Lung (tissue), 12 donors: Measurements from ENCODE around the gene RAC3. TPM values are rescaled to one million over a fixed set of nuclear protein-coding genes. Genes with fewer than 3 reads are reported as not detected.

Experiments used
- ATAC-seq: fragments of 200-7000 bp; cut with Tn5 transposase; one replicate; pipeline ENCODE4 v1.9.1; 2020; ENCODE audit warnings: moderate number of reproducible peaks; ENCODE audit not compliant: insufficient read depth, low FRiP score
- DNase-seq, 3 donors: peaks; one replicate each; pipeline ENCODE4 v3.0.0-alpha.2; 2013 to 2017
- H3K27ac ChIP-seq, 2 donors: one replicate each; pipeline ENCODE4 v1.5.1; 2013; ENCODE audit warnings: mild to moderate bottlenecking in 2 of 2, moderate library complexity in 2 of 2, control low read depth in 1 of 2, inconsistent platforms in 1 of 2, low read depth in 1 of 2, low read length in 1 of 2
- H3K27me3 ChIP-seq, 3 donors: one replicate each; pipeline ENCODE4 v1.5.1; 2013; ENCODE audit warnings: low read length in 2 of 3; ENCODE audit not compliant: control insufficient read depth in 3 of 3, insufficient read depth in 3 of 3
- H3K36me3 ChIP-seq, 4 donors: one replicate each; pipeline ENCODE4 v1.5.1; 2013; ENCODE audit warnings: low read length in 4 of 4, mild to moderate bottlenecking in 1 of 4, moderate library complexity in 1 of 4; ENCODE audit not compliant: control insufficient read depth in 4 of 4, insufficient read depth in 4 of 4
- H3K4me1 ChIP-seq, 5 donors: one replicate each; pipeline ENCODE4 v1.5.1; 2013; ENCODE audit warnings: low read length in 5 of 5, mild to moderate bottlenecking in 2 of 5, moderate library complexity in 1 of 5; ENCODE audit not compliant: control insufficient read depth in 5 of 5, insufficient read depth in 5 of 5
- H3K4me3 ChIP-seq: one replicate; pipeline ENCODE4 v1.5.1; 2013; ENCODE audit warnings: mild to moderate bottlenecking, control low read depth, moderate library complexity
- H3K9ac ChIP-seq, 2 donors: one replicate each; pipeline ENCODE4 v1.5.1; 2013; ENCODE audit warnings: low read length in 2 of 2, control low read depth in 1 of 2; ENCODE audit not compliant: insufficient read depth in 1 of 2
- H3K9me3 ChIP-seq, 4 donors: one replicate each; pipeline ENCODE4 v1.5.1; 2013; ENCODE audit warnings: low read length in 3 of 4, mild to moderate bottlenecking in 1 of 4, moderate library complexity in 1 of 4; ENCODE audit not compliant: control insufficient read depth in 4 of 4, insufficient read depth in 3 of 4
- WGBS, 2 donors: extraction: QIAGEN DNeasy Blood & Tissue Kit; methylation state at CpG; one replicate each; pipeline ENCODE4 v1.1.7; 2013; 5-methylcytosine and 5-hydroxymethylcytosine counted together
- polyA plus RNA-seq, 2 donors: library from polyadenylated mRNA; stranded (reverse); fragments of 200-250 nt; gene quantifications; one replicate each; pipeline ENCODE4 v1.2.1, GENCODE V29; 2013
- total RNA-seq, 2 donors: library from RNA; depleted of rRNA in 1 of 2; stranded (reverse); fragments of >200 nt in 1 of 2; gene quantifications; one replicate each; pipeline ENCODE4 v1.2.1, GENCODE V29; 2014 to 2021
- TF ChIP-seq, protein P1 (sequence below): IDR thresholded peaks from 2 replicates; pipeline ENCODE4 v1.5.1; 2012; ENCODE audit warnings: mild to moderate bottlenecking; ENCODE audit errors: control extremely low read depth, extremely low read depth
- donor health status: control.
- donor health status: control.
- donor health status: Bipolar disorder and iron deficiency.
- donor health status: healthy.
- donor health status: DM: yes; HTN: yes; CAD: no.

Gene RAC3
- total and polyA plus RNA-seq, 4 donors = 6.0 to 8.3 (median 8.1) TPM

DNA sequence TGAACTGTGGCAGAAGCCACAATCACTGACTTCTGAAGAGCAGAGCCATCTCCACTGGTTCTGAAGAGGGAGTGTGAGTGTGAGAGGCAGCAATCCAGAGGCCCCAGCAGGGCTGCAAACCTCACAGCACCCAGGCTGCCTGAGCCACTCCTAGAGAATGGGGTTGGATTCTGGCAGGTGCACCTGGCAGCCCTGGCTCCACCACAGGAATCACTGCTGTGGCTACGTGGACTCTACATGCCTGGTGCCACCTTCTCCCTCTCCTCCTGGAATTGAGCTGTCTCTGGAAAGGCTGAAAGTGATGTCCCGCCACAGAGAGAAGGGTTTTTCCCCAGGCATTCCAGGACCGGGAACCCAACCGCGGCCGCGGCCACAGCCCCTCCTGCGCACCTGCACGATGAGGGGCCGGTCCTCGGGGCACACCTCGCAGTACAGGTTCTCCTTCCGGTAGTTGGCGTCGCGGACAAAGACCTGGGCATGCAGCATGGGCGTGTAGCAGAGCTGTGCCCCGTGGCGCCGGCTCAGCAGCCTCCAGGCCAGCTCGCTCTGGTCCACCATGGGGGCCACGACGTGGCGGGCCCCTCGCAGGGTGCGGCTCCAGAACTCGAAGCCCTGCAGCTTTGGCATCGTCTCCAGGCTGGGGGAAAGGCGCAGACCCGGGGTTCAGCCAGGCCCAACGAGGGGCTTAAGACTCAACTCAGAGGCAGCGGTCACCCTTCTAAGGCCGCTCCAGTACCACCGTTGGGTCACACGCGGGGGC, 33.1 kb downstream of the RAC3 start:
- TF ChIP-seq, protein P1, sequence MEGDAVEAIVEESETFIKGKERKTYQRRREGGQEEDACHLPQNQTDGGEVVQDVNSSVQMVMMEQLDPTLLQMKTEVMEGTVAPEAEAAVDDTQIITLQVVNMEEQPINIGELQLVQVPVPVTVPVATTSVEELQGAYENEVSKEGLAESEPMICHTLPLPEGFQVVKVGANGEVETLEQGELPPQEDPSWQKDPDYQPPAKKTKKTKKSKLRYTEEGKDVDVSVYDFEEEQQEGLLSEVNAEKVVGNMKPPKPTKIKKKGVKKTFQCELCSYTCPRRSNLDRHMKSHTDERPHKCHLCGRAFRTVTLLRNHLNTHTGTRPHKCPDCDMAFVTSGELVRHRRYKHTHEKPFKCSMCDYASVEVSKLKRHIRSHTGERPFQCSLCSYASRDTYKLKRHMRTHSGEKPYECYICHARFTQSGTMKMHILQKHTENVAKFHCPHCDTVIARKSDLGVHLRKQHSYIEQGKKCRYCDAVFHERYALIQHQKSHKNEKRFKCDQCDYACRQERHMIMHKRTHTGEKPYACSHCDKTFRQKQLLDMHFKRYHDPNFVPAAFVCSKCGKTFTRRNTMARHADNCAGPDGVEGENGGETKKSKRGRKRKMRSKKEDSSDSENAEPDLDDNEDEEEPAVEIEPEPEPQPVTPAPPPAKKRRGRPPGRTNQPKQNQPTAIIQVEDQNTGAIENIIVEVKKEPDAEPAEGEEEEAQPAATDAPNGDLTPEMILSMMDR = no peak
- WGBS, 2 donors = 27 to 43% methylated on average over 36 of the region's 36 CpGs
- H3K9me3 ChIP-seq = no peaks in the 10 kb centered on the region
- no peak overlapping the region for H3K9ac ChIP-seq
- peak overlapping the region; percentile 81 for H3K4me3 ChIP-seq
- peaks cover 0 to 19% (median 10%) of the 10 kb centered on the region in 5 donors for H3K4me1 ChIP-seq
- peak overlapping the region in 1 of 2 donors; percentile 28 for H3K27ac ChIP-seq
- ATAC-seq (no peak), DNase-seq (no peak)
- peaks cover 0 to 43% (median 6%) of the 10 kb centered on the region in 4 donors for H3K36me3 ChIP-seq
- H3K27me3 ChIP-seq = no peaks in the 10 kb centered on the region

DNA sequence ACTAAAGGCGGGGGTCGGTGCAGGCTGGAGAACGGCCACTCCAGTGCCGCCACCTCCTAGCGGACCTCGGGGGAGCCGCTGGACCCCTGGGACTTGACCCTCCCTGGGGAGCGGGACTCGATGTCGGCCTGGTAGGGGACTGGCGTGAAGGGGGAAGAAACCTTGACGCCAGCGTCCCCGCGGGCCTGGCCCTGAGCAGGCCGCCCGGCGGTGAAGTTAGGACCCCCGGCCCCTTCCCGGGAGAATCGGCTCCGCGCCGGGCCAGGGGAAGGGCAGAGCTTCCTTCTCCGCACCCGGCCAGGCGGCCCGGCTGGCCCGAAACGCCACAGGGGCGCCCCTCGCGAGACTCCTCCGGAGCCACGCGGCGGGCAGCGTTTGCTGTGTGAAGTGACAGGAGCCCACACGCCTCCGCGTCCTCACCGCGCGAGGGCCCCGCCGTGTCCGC, 33.7 kb downstream of the RAC3 start:
- no peaks in the 10 kb centered on the region for H3K9me3 ChIP-seq
- ATAC-seq = no peak
- TF ChIP-seq, protein P1 = no peak
- no peak overlapping the region for H3K9ac ChIP-seq
- H3K36me3 ChIP-seq = peaks cover 0 to 37% (median 6%) of the 10 kb centered on the region in 4 donors
- no peak for DNase-seq
- peak overlapping the region; percentile 14 to 73 for H3K27ac ChIP-seq
- WGBS, 2 donors = 1 to 3% methylated on average over 41 to 47 of the region's 47 CpGs
- H3K4me3 ChIP-seq = peak overlapping the region; percentile 81
- no peaks in the 10 kb centered on the region for H3K27me3 ChIP-seq
- H3K4me1 ChIP-seq = peaks cover 0 to 19% (median 10%) of the 10 kb centered on the region in 5 donors

DNA sequence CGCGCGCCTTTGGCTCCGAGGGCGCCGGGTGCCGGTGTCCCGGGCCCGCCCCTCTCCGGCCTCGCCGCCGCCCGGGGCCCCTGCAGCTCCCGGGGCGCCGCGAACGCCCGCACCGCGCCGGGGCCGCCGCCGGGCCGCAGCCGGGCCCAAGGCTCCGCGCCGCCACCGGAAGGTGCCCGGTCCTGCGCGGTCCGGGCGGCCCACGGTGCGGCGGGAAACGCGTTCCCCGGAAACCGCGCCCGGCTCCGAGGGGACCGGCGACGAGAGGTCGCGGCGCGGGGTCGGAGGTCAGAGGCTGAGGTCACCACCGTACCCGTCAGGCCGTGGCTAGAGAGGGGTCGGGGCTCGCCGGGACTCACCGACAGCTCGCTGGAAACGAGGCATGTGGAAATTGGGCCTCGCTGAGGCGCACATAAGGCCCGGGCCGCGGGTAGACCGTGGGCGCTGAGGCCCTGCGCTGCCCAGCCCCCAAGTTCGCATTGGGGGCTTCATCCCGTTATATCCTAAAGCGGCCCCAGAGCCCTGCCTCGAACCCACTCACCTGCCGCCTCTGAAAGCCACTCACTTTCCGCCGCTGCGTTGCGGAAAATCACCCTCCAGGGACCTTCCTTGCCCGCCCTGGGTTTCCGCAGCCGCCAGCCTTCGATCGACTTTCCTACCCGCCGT, 34.3 kb downstream of the RAC3 start, which contains the start of gene DUS1L:
TSS of gene DUS1L (minus strand) at position 167 of the 666 bp plus-strand sequence. CDS start 745 bp downstream, outside the sequence.
- Histone ChIP-seq H3K27me3 (no peaks in the 10 kb centered on the region), H3K4me1 (peaks cover 0 to 19% (median 10%) of the 10 kb centered on the region in 5 donors), H3K27ac (peak within 1 kb of the TSS; percentile 73 to 96), H3K9me3 (no peaks in the 10 kb centered on the region), H3K4me3 (peak within 1 kb of the TSS; percentile 81), H3K9ac (peak within 1 kb of the TSS in 1 of 2 donors; percentile 77), H3K36me3 (peaks cover 0 to 32% (median 3%) of the 10 kb centered on the region in 4 donors)
- TF ChIP-seq, protein P1 = no peak
- DNase-seq (peak; percentile 50 to 66 (median 61)), ATAC-seq (peak; percentile 85)
- WGBS, 2 donors = 10 to 12% methylated on average over 85 to 88 of the region's 88 CpGs
